Panc1 (cell line): ENCODE data around the gene GALNT1. TPM values are rescaled to one million over a fixed set of nuclear protein-coding genes. Genes with fewer than 3 reads are reported as not detected.

ENCODE experiments used
- ATAC-seq: fragments of 200-7000 bp; cut with Tn5 transposase; 2 replicates; pipeline ENCODE4 v1.9.1; 2020; ENCODE audit warnings: mild to moderate bottlenecking, moderate library complexity
- BruUV-seq: library from RNA; stranded (reverse); fragments of 400-500 nt; replicated peaks from 2 replicates; lab custom pipeline; 2021; lab: Mats Ljungman, UMichigan
- CTCF ChIA-PET: fragments of 300-600 bp; sonication (Branson Sonifier 250); formaldehyde crosslinking; loops from one replicate; lab custom pipeline; 2022; ENCODE audit warnings: antibody characterized with exemption; lab: Charles Lee
- POLR2A ChIA-PET: fragments of 300-600 bp; sonication (Branson Sonifier 250); formaldehyde crosslinking; loops from one replicate; lab custom pipeline; 2022; ENCODE audit warnings: antibody characterized with exemption; lab: Charles Lee
- DNase-seq: peaks from one replicate; pipeline ENCODE4 v3.0.0-alpha.2; 2010; ENCODE audit warnings: low read depth, low spot score
- H3K27ac ChIP-seq: 2 replicates; pipeline ENCODE4 v1.5.1; 2011; ENCODE audit warnings: mild to moderate bottlenecking, low read length, inconsistent platforms
- H3K27me3 ChIP-seq: fragments of 200-500 bp; sonication (Bioruptor generic); 2 replicates; pipeline ENCODE4 v1.6.0; 2014; ENCODE audit warnings: low read length, inconsistent platforms; ENCODE audit not compliant: control insufficient read depth, insufficient read depth
- H3K36me3 ChIP-seq: fragments of 200-500 bp; sonication (Bioruptor generic); 2 replicates; pipeline ENCODE4 v1.5.1; 2014; ENCODE audit warnings: inconsistent platforms, mild to moderate bottlenecking, low read length, moderate library complexity; ENCODE audit not compliant: control insufficient read depth, insufficient read depth
- H3K4me1 ChIP-seq: 2 replicates; pipeline ENCODE4 v1.5.1; 2011; ENCODE audit warnings: inconsistent platforms, mild to moderate bottlenecking, low read length, moderate library complexity; ENCODE audit not compliant: control insufficient read depth, insufficient read depth
- H3K4me3 ChIP-seq, 2 experiments: 2 replicates each; pipeline ENCODE4 v1.5.1; 2011 to 2012; ENCODE audit warnings: low read depth in 2 of 2, low read length in 2 of 2, mild to moderate bottlenecking in 2 of 2, inconsistent platforms in 1 of 2, moderate library complexity in 1 of 2
- H3K9me3 ChIP-seq: fragments of 200-500 bp; sonication (Bioruptor generic); 2 replicates; pipeline ENCODE4 v1.5.1; 2014; ENCODE audit warnings: low read depth, mild to moderate bottlenecking, inconsistent platforms, low read length, moderate library complexity; ENCODE audit not compliant: control insufficient read depth, insufficient read depth
- CTCF ChIP-seq: fragments of 450-650 bp; IDR thresholded peaks from 2 replicates; pipeline ENCODE4 v1.5.1; 2017; ENCODE audit warnings: mild to moderate bottlenecking
- POLR2AphosphoS5 ChIP-seq: IDR thresholded peaks from 2 replicates; pipeline ENCODE4 v1.6.1; 2012; ENCODE audit warnings: mild to moderate bottlenecking, low read depth, low read length, moderate library complexity
- REST ChIP-seq, 2 experiments: IDR thresholded peaks; 2 replicates each; pipeline ENCODE4 v1.6.1; 2011 to 2012; ENCODE audit warnings: low read depth in 2 of 2, control low read depth in 1 of 2, low read length in 1 of 2, mild to moderate bottlenecking in 1 of 2, moderate library complexity in 1 of 2; ENCODE audit not compliant: insufficient read depth in 1 of 2
- SIN3A ChIP-seq: IDR thresholded peaks from 2 replicates; pipeline ENCODE4 v1.6.1; 2012; ENCODE audit warnings: low read depth, mild to moderate bottlenecking, low read length, moderate library complexity, borderline replicate concordance; ENCODE audit not compliant: insufficient read depth
- TCF7L2 ChIP-seq: IDR thresholded peaks from 2 replicates; pipeline ENCODE4 v1.6.1; 2011; ENCODE audit warnings: mild to moderate bottlenecking, low read depth, low read length, inconsistent platforms
- in situ Hi-C: cut with HindIII; loops from 2 replicates; pipeline ENCODE4 v1.10.0; 2016; ENCODE audit warnings: low sequenced_read_pairs, low pct_unique_long_range_greater_than_20kb
- intact Hi-C: fragments of 100-400 bp; cut with micrococcal nuclease; formaldehyde crosslinking; loops from one replicate; pipeline ENCODE4 v1.10.0; 2022; ENCODE audit not compliant: unreplicated experiment
- total RNA-seq: library from RNA; stranded (reverse); gene quantifications from one replicate; pipeline ENCODE4 v1.2.1, GENCODE V29; 2021; ENCODE audit not compliant: unreplicated experiment

The GALNT1 gene
- total RNA-seq, 1 experiment from 2014 or later, result 147 TPM

GRCh38 chr18:35696307-35696706 is 114.8 kb downstream of the GALNT1 start:
- ChIA-PET CTCF (no interaction called here), POLR2A (interaction anchor here (0.6 kb wide), 1 partner anchor 437 kb away, joined by 4 read pairs; no protein-coding TSS in a partner anchor)
- Histone ChIP-seq H3K9me3 (no peaks in the 10 kb centered on the region), H3K36me3 (peaks cover 4% of the 10 kb centered on the region; the same call in 1 of the 2 replicates), H3K4me1 (no peaks in the 10 kb centered on the region), H3K4me3 (no peak overlapping the region), H3K27me3 (no peaks in the 10 kb centered on the region), H3K27ac (no peak overlapping the region)
- no TSS peak for BruUV-seq
- in situ Hi-C loops, result no loop called here
- no peak for ATAC-seq
- DNase-seq, result no peak
- intact Hi-C loops, result no loop called here
- TF ChIP-seq REST (IDR thresholded peaks at IDR 0.05; ENCODE audit: insufficient read depth in 1 of 2, low read depth in 2 of 2, low read length in 1 of 2), result no peak
- no peak for TF ChIP-seq POLR2AphosphoS5
- TF ChIP-seq CTCF, result no peak
- no peak for TF ChIP-seq TCF7L2
- no peak for TF ChIP-seq SIN3A

- no peaks in the 10 kb centered on the region for H3K4me1 ChIP-seq
- TF ChIP-seq REST (IDR thresholded peaks at IDR 0.05; ENCODE audit: insufficient read depth in 1 of 2, low read depth in 2 of 2, low read length in 1 of 2) (no peak), SIN3A (no peak), POLR2AphosphoS5 (no peak), TCF7L2 (no peak), CTCF (no peak)
- H3K27ac ChIP-seq, result no peak overlapping the region
- H3K4me3 ChIP-seq, result no peak overlapping the region
- ChIA-PET CTCF (no interaction called here), POLR2A (no interaction called here)
- DNase-seq (no peak), ATAC-seq (no peak)
- H3K9me3 ChIP-seq, result no peaks in the 10 kb centered on the region
- intact Hi-C loops, result no loop called here
- no peaks in the 10 kb centered on the region for H3K27me3 ChIP-seq
- BruUV-seq, result no TSS peak
- no peaks in the 10 kb centered on the region; the same call in 1 of the 2 replicates for H3K36me3 ChIP-seq
- in situ Hi-C loops, result no loop called here
Measured at GRCh38 chr18:35697869-35698268, 116.3 kb downstream of the GALNT1 start.
